HL-60 (cell line): Measurements from ENCODE around the gene TTC29.

Experiments used
- CTCF ChIP-seq: IDR thresholded peaks from one replicate; pipeline ENCODE4 v1.5.1; 2011; ENCODE audit warnings: low read length, control low read depth, inconsistent platforms; ENCODE audit not compliant: insufficient read depth
- POLR2AphosphoS5 ChIP-seq: IDR thresholded peaks from 2 replicates; pipeline ENCODE4 v1.6.1; 2012; ENCODE audit warnings: low read depth

GRCh38 chr4:146762016-146762415 lies 183.6 kb downstream of the TTC29 start:
- TF ChIP-seq POLR2AphosphoS5 (no peak), CTCF (no peak)
